ENCODE results near the gene SLC11A1. TPM values are rescaled to one million over a fixed set of nuclear protein-coding genes. Genes with fewer than 3 reads are reported as not detected.
A peak's percentile ranks its signal among the peaks of the same experiment; 100 is the strongest.

Gene SLC11A1
- total RNA-seq, 2 donors from 2014 or later = 1.1 to 1.8 TPM

DNA sequence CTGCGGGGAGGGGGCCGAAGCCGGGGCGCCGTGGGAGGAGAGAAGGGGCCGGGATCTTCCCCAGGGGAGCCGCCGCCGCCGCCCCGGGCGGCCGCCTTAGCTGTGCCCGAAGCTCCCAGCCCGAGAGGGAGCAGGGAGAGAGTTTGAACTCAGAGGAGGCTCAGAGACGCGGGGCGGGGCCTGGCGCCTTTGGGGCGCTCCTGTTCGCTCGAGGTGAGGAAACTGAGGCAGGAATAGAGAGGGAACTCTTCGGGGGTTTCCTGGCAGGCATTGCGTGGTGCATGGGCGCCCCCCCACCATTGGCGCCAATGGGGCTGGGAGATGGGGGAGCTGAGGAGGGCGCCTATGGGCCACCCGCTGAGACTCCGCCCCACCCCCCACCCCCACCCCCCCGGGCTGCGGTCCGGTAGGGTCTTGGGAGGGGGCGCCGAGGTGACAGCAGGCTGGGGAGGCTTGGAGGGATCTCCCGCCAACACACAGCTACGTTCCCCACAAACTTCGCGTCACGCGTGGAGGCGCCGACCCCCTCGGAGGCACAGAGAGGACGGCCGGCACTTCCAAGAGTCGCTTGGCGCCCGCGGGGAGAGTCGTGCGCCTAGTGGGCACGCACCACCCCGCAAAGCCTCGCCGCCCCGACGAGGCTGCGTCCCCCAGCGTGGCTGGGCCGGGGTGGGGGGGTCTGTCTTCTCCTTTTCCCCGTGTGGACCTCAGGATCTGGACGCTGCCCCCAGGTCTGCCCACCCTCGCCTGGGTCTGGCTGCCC lies 18.3 kb downstream of the SLC11A1 start:
- no peaks in the 10 kb centered on the region for H3K27me3 ChIP-seq
- H3K9ac ChIP-seq (ENCODE audit: low read depth in 2 of 2, low read length in 2 of 2) = peak overlapping the region; percentile 84 to 91
- intact Hi-C loops (cut with DNase I) = loop anchor here (10.0 kb wide), 1 partner anchor 244 kb away; no protein-coding TSS in a partner anchor
- H3K9me3 ChIP-seq = no peaks in the 10 kb centered on the region
- peak overlapping the region; percentile 97 for H3K4me3 ChIP-seq
- TF ChIP-seq, protein P1, sequence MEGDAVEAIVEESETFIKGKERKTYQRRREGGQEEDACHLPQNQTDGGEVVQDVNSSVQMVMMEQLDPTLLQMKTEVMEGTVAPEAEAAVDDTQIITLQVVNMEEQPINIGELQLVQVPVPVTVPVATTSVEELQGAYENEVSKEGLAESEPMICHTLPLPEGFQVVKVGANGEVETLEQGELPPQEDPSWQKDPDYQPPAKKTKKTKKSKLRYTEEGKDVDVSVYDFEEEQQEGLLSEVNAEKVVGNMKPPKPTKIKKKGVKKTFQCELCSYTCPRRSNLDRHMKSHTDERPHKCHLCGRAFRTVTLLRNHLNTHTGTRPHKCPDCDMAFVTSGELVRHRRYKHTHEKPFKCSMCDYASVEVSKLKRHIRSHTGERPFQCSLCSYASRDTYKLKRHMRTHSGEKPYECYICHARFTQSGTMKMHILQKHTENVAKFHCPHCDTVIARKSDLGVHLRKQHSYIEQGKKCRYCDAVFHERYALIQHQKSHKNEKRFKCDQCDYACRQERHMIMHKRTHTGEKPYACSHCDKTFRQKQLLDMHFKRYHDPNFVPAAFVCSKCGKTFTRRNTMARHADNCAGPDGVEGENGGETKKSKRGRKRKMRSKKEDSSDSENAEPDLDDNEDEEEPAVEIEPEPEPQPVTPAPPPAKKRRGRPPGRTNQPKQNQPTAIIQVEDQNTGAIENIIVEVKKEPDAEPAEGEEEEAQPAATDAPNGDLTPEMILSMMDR (IDR thresholded peaks at IDR 0.05) = no peak
- peaks cover 14% of the 10 kb centered on the region for H3K4me1 ChIP-seq
- H3K27ac ChIP-seq = peak overlapping the region; percentile 100
- H3K36me3 ChIP-seq = peaks cover 4% of the 10 kb centered on the region
- DNase-seq = peak; percentile 57

DNA sequence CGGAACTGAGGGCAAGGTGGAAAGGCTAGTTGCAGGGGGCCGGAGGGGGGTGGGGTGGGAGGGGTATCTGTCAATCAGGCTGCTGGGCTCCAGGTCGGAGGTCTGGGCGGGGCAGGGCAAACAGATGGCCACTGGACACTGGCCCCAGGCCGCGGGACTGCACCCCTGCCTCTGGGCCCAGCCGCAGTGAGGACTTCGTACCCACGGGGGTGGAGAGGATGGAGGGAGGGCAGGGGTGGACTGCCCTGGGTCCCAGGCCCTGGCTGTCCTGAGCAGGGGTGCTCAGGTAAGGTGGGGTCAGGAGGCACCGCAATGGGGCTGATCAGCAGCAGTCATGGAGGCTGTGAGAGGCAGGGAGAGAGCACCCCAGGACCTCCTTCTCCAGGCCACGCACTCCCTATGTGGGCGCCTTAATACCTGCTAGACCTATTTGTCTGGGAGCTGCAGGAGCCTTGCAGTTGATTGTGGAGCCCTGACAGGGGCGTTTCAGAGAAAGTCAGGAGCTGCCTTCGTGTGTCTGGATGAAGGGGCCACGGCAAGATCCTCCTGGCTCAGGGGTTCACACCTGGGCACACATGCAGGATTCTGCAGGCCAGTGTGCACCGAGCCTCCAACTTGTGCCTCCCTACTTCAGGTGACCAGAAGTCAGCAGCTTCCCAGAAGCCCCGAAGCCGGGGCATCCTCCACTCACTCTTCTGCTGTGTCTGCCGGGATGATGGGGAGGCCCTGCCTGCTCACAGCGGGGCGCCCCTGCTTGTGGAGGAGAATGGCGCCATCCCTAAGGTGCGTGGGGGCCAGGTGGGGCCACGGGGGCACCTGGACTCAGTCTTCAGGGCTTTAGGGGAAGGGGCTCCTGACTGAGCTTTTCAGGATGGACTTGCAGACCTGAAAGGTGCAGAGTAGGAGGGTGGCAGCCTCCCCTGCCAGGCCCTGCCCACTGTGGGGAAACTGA lies 19.1 kb downstream of the SLC11A1 start:
- Histone ChIP-seq H3K9me3 (no peaks in the 10 kb centered on the region), H3K9ac (ENCODE audit: low read depth in 2 of 2, low read length in 2 of 2) (peak overlapping the region; percentile 84 to 91), H3K4me1 (peaks cover 17% of the 10 kb centered on the region), H3K4me3 (peak overlapping the region; percentile 97), H3K27ac (peak overlapping the region; percentile 100), H3K27me3 (no peaks in the 10 kb centered on the region), H3K36me3 (peaks cover 4% of the 10 kb centered on the region)
- intact Hi-C loops (cut with DNase I) = loop anchor here (10.0 kb wide), 1 partner anchor 244 kb away; no protein-coding TSS in a partner anchor
- TF ChIP-seq, protein P1 (IDR thresholded peaks at IDR 0.05) = no peak
- DNase-seq = peak; percentile 74

DNA sequence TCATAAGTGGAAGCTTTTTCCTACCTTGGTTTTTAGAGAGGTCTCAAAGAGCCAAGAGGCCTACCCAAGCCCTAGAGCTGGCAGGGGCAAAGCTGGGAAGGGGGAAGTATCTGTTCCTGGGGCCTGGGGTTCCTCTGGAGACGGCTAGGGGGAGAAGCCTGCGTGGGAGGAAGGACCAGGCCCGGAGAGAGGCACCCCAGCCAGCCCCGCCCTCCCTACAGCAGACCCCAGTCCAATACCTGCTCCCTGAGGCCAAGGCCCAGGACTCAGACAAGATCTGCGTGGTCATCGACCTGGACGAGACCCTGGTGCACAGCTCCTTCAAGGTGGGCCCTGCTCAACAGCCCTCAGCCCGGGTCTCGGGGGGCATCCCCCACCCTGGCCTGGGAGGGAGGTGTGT lies 19.8 kb downstream of the SLC11A1 start:
- Histone ChIP-seq H3K27me3 (no peaks in the 10 kb centered on the region), H3K36me3 (peaks cover 4% of the 10 kb centered on the region), H3K27ac (peak overlapping the region; percentile 100), H3K4me3 (peak overlapping the region; percentile 97), H3K4me1 (peaks cover 17% of the 10 kb centered on the region), H3K9me3 (no peaks in the 10 kb centered on the region), H3K9ac (ENCODE audit: low read depth in 2 of 2, low read length in 2 of 2) (peak overlapping the region; percentile 37 to 84)
- TF ChIP-seq, protein P1 (IDR thresholded peaks at IDR 0.05) = no peak
- intact Hi-C loops (cut with DNase I) = loop anchor here (10.0 kb wide), 1 partner anchor 243 kb away; no protein-coding TSS in a partner anchor
- no peak for DNase-seq

DNA sequence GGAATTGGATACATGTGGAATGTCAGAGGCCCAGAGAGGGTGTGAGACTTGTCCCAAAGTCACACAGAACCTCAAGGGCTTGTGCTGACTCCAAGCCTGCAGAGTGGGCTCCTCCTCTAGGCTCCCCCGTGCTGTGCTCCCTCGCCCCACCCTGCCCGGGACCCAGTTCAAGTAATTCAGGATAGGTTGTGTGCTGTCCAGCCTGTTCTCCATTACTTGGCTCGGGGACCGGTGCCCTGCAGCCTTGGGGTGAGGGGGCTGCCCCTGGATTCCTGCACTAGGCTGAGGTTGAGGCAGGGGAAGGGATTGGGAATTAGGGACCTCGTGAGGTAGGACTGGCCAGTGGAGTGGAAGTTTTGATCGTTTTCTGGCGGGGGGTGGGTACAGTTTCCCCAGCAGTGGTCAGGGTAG lies 20.4 kb downstream of the SLC11A1 start:
- Histone ChIP-seq H3K27me3 (no peaks in the 10 kb centered on the region), H3K9ac (ENCODE audit: low read depth in 2 of 2, low read length in 2 of 2) (peak overlapping the region in 1 of 2 donors; percentile 12), H3K27ac (no peak overlapping the region), H3K9me3 (no peaks in the 10 kb centered on the region), H3K36me3 (peaks cover 4% of the 10 kb centered on the region), H3K4me1 (peaks cover 17% of the 10 kb centered on the region), H3K4me3 (no peak overlapping the region)
- intact Hi-C loops (cut with DNase I) = loop anchor here (10.0 kb wide), 1 partner anchor 242 kb away; no protein-coding TSS in a partner anchor
- TF ChIP-seq, protein P1 (IDR thresholded peaks at IDR 0.05) = no peak
- DNase-seq = no peak

DNA sequence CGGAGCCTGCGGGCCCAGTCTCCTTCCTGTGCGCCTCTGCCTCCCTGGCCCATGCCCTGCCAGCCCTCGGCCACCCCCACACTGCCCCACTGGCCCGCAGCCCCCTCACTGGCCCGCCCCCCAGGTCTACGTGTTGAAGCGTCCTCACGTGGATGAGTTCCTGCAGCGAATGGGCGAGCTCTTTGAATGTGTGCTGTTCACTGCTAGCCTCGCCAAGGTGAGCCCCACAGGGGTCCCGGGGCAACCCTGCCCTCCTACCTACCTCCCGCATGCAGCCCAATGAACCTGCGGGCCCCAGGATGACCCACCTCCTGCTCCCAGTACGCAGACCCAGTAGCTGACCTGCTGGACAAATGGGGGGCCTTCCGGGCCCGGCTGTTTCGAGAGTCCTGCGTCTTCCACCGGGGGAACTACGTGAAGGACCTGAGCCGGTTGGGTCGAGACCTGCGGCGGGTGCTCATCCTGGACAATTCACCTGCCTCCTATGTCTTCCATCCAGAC lies 20.9 kb downstream of the SLC11A1 start:
- Histone ChIP-seq H3K4me3 (no peak overlapping the region), H3K9me3 (no peaks in the 10 kb centered on the region), H3K27me3 (no peaks in the 10 kb centered on the region), H3K27ac (no peak overlapping the region), H3K9ac (ENCODE audit: low read depth in 2 of 2, low read length in 2 of 2) (no peak overlapping the region), H3K36me3 (peaks cover 4% of the 10 kb centered on the region), H3K4me1 (peaks cover 17% of the 10 kb centered on the region)
- TF ChIP-seq, protein P1 (IDR thresholded peaks at IDR 0.05) = no peak
- intact Hi-C loops (cut with DNase I) = loop anchor here (10.0 kb wide), 1 partner anchor 242 kb away; no protein-coding TSS in a partner anchor
- no peak for DNase-seq
